Measurements from ENCODE around the gene ADAMTS15.

The ADAMTS15 gene

GRCh38 chr11:130416530-130416882, 31.9 kb upstream of the ADAMTS15 start:
- no peak for TF ChIP-seq CTCF (IDR thresholded peaks at IDR 0.05; ENCODE audit: low read depth, low read length)
- H3K4me3 ChIP-seq (ENCODE audit: low read depth, low read length), result no peak overlapping the region
- DNase-seq (ENCODE audit: low read depth, low spot score), result no peak
- in situ Hi-C loops (cut with HindIII; ENCODE audit: low sequenced_read_pairs), result no loop called here

GRCh38 chr11:130416906-130417305, 31.5 kb upstream of the ADAMTS15 start:
- in situ Hi-C loops (cut with HindIII; ENCODE audit: low sequenced_read_pairs), result no loop called here
- no peak for DNase-seq (ENCODE audit: low read depth, low spot score)
- H3K4me3 ChIP-seq (ENCODE audit: low read depth, low read length), result no peak overlapping the region
- no peak for TF ChIP-seq CTCF (IDR thresholded peaks at IDR 0.05; ENCODE audit: low read depth, low read length)

- DNase-seq (ENCODE audit: low read depth, low spot score), result no peak
- no peak overlapping the region for H3K4me3 ChIP-seq (ENCODE audit: low read depth, low read length)
- in situ Hi-C loops (cut with HindIII; ENCODE audit: low sequenced_read_pairs), result no loop called here
- TF ChIP-seq CTCF (IDR thresholded peaks at IDR 0.05; ENCODE audit: low read depth, low read length), result no peak
Measured at GRCh38 chr11:130418210-130418609, 30.2 kb upstream of the ADAMTS15 start.

- no peak for TF ChIP-seq CTCF (IDR thresholded peaks at IDR 0.05; ENCODE audit: low read depth, low read length)
- H3K4me3 ChIP-seq (ENCODE audit: low read depth, low read length), result no peak overlapping the region
- peak; percentile 32 for DNase-seq (ENCODE audit: low read depth, low spot score)
- in situ Hi-C loops (cut with HindIII; ENCODE audit: low sequenced_read_pairs), result no loop called here
Measured at GRCh38 chr11:130418756-130419155, 29.7 kb upstream of the ADAMTS15 start.

- no peak overlapping the region for H3K4me3 ChIP-seq (ENCODE audit: low read depth, low read length)
- no peak for DNase-seq (ENCODE audit: low read depth, low spot score)
- no peak for TF ChIP-seq CTCF (IDR thresholded peaks at IDR 0.05; ENCODE audit: low read depth, low read length)
- in situ Hi-C loops (cut with HindIII; ENCODE audit: low sequenced_read_pairs), result no loop called here
Measured at GRCh38 chr11:130420478-130421198, 27.8 kb upstream of the ADAMTS15 start.

- no peak for DNase-seq (ENCODE audit: low read depth, low spot score)
- H3K4me3 ChIP-seq (ENCODE audit: low read depth, low read length), result no peak overlapping the region
- no peak for TF ChIP-seq CTCF (IDR thresholded peaks at IDR 0.05; ENCODE audit: low read depth, low read length)
- in situ Hi-C loops (cut with HindIII; ENCODE audit: low sequenced_read_pairs), result no loop called here
Measured at GRCh38 chr11:130421199-130421585, 27.3 kb upstream of the ADAMTS15 start.

Data from astrocyte of the spinal cord (primary cell).